Endothelial cell of umbilical vein (primary cell): ENCODE measurements around the gene RAI1. TPM values are rescaled to one million over a fixed set of nuclear protein-coding genes. Genes with fewer than 3 reads are reported as not detected.

Experiments
- BruUV-seq: library from RNA; stranded (reverse); fragments of 400-500 nt; replicated peaks from 2 replicates; lab custom pipeline; 2021; lab: Mats Ljungman, UMichigan
- CTCF ChIA-PET: fragments of 300-600, 350-600 bp; sonication (Branson Sonifier 250); formaldehyde crosslinking; loops from one replicate; lab custom pipeline; 2021; ENCODE audit warnings: antibody characterized with exemption, inconsistent platforms; lab: Charles Lee
- POLR2A ChIA-PET: fragments of 300-600, 350-600 bp; sonication (Branson Sonifier 250); formaldehyde crosslinking; loops from one replicate; lab custom pipeline; 2021; ENCODE audit warnings: antibody characterized with exemption, inconsistent platforms; lab: Charles Lee
- DNase-seq: peaks from one replicate; pipeline ENCODE4 v3.0.0-alpha.2; 2011; ENCODE audit warnings: low read depth, low spot score
- FAIRE-seq: peaks from 2 replicates; lab custom pipeline; 2011; peaks lifted over from hg19 to GRCh38; lab: Jason Lieb, UNC
- H2AFZ ChIP-seq: 2 replicates; pipeline ENCODE4 v1.6.0; 2012; ENCODE audit warnings: low read depth, low read length, control low read depth, inconsistent platforms
- H3K27ac ChIP-seq: 2 replicates; pipeline ENCODE4 v1.5.1; 2011; ENCODE audit warnings: low read depth, mild to moderate bottlenecking, control low read depth, low read length, moderate library complexity; ENCODE audit not compliant: insufficient read depth
- H3K27me3 ChIP-seq, 2 experiments: 2 replicates each; pipeline versions ENCODE4 v1.6.0 to v1.6.1; 2011; ENCODE audit warnings: low read length in 2 of 2, mixed read lengths in 1 of 2; ENCODE audit not compliant: control insufficient read depth in 2 of 2, insufficient read depth in 2 of 2
- H3K36me3 ChIP-seq, 2 experiments: 2 replicates in 1 of 2; 3 replicates in 1 of 2; pipeline ENCODE4 v1.5.1; 2011; ENCODE audit warnings: low read length in 2 of 2, mild to moderate bottlenecking in 1 of 2, moderate library complexity in 1 of 2; ENCODE audit not compliant: control insufficient read depth in 2 of 2, insufficient read depth in 2 of 2; ENCODE audit errors: extremely low read depth in 1 of 2
- H3K4me1 ChIP-seq: 3 replicates; pipeline ENCODE4 v1.5.1; 2011; ENCODE audit warnings: mild to moderate bottlenecking, low read length; ENCODE audit not compliant: control insufficient read depth, insufficient read depth; ENCODE audit errors: extremely low read depth
- H3K4me2 ChIP-seq: 2 replicates; pipeline ENCODE4 v1.6.1; 2011; ENCODE audit warnings: low read length, control low read depth, mixed read lengths; ENCODE audit not compliant: insufficient read depth
- H3K4me3 ChIP-seq, 3 experiments: fragments of 200-600 bp in 1 of 3; sonication (generic), shearing (Covaris generic) in 1 of 3; replicated peaks in 1 of 3; 2 replicates each; pipeline ENCODE4 v1.5.1; 2011 to 2016; ENCODE audit warnings: control low read depth in 3 of 3, low read length in 3 of 3, mild to moderate bottlenecking in 2 of 3, inconsistent platforms in 1 of 3, low read depth in 1 of 3, moderate library complexity in 1 of 3; ENCODE audit not compliant: insufficient read depth in 1 of 3
- H3K79me2 ChIP-seq: 2 replicates; pipeline ENCODE4 v1.6.0; 2012; ENCODE audit warnings: low read length, inconsistent platforms; ENCODE audit not compliant: control insufficient read depth, insufficient read depth
- H3K9ac ChIP-seq: replicated peaks from 2 replicates; pipeline ENCODE3; 2011; ENCODE audit warnings: low read length, control low read depth; ENCODE audit not compliant: insufficient read depth; ENCODE audit errors: extremely low read depth
- H3K9me1 ChIP-seq: replicated peaks from 3 replicates; pipeline ENCODE4 v1.6.0; 2011; ENCODE audit warnings: mild to moderate bottlenecking, low read length; ENCODE audit not compliant: control insufficient read depth, insufficient read depth; ENCODE audit errors: extremely low read depth
- H3K9me3 ChIP-seq: replicated peaks from 2 replicates; pipeline ENCODE4 v1.5.1; 2012; ENCODE audit warnings: low read length, inconsistent platforms; ENCODE audit not compliant: control insufficient read depth, insufficient read depth
- H4K20me1 ChIP-seq: replicated peaks from 2 replicates; pipeline ENCODE3; 2011; ENCODE audit warnings: mild to moderate bottlenecking, low read length; ENCODE audit not compliant: control insufficient read depth, insufficient read depth; ENCODE audit errors: extremely low read depth
- EZH2 ChIP-seq: IDR thresholded peaks from 2 replicates; pipeline ENCODE4 v1.6.1; 2012; ENCODE audit warnings: borderline replicate concordance, low read depth, mild to moderate bottlenecking, moderate library complexity, low read length, inconsistent platforms; ENCODE audit not compliant: severe bottlenecking
- FOS ChIP-seq: IDR thresholded peaks from 2 replicates; pipeline ENCODE4 v1.6.1; 2011; ENCODE audit warnings: mild to moderate bottlenecking, low read length, moderate library complexity, borderline replicate concordance; ENCODE audit not compliant: insufficient read depth
- GATA2 ChIP-seq: IDR thresholded peaks from 2 replicates; pipeline ENCODE4 v1.7.0; 2011; ENCODE audit warnings: low read depth, mild to moderate bottlenecking, moderate library complexity, mixed read lengths, low read length; ENCODE audit not compliant: insufficient read length, insufficient read depth
- JUN ChIP-seq: IDR thresholded peaks from 2 replicates; pipeline ENCODE4 v1.6.1; 2011; ENCODE audit warnings: borderline replicate concordance, low read depth; ENCODE audit not compliant: insufficient read length, insufficient read depth
- MAX ChIP-seq: IDR thresholded peaks from 2 replicates; pipeline ENCODE4 v1.6.1; 2011; ENCODE audit not compliant: insufficient read depth, insufficient read length
- MYC ChIP-seq: IDR thresholded peaks from one replicate; pipeline ENCODE4 v1.6.1; 2011; ENCODE audit warnings: mild to moderate bottlenecking, low read depth, low read length
- POLR2A ChIP-seq: IDR thresholded peaks from 2 replicates; pipeline ENCODE4 v1.6.1; 2012; ENCODE audit warnings: low read depth, mild to moderate bottlenecking, control low read depth, low read length
- POLR2AphosphoS5 ChIP-seq: IDR thresholded peaks from 2 replicates; pipeline ENCODE4 v1.6.1; 2012; ENCODE audit warnings: low read depth, mild to moderate bottlenecking, control low read depth, low read length, moderate library complexity; ENCODE audit not compliant: insufficient read depth
- dilution Hi-C: fragments of 300-500 bp; cut with MboI; formaldehyde crosslinking; loops from one replicate; pipeline ENCODE4 v1.15.0; 2019; ENCODE audit warnings: low sequenced_read_pairs; ENCODE audit not compliant: extremely low pct_ligation_motif_present
- intact Hi-C: fragments of 100-400 bp; cut with micrococcal nuclease; formaldehyde crosslinking; loops from one replicate; pipeline ENCODE4 v1.10.0; 2022
- polyA plus RNA-seq, 4 experiments: library from polyadenylated mRNA; depleted of rRNA in 3 of 4; stranded (reverse) in 3 of 4; unstranded in 1 of 4; fragments of >200 nt; gene quantifications; 2 replicates each; pipeline versions ENCODE4 v1.2.1 to v1.2.3, GENCODE V29; 2011 to 2012; ENCODE audit warnings: missing spikeins in 1 of 4
- total RNA-seq: library from RNA; stranded (reverse); gene quantifications from 2 replicates; pipeline ENCODE4 v1.2.3, GENCODE V29; 2021
- TF ChIP-seq, protein P1 (sequence below), 2 donors: IDR thresholded peaks; 1 replicate in 1 of 2; 2 replicates in 1 of 2; pipeline ENCODE4 v1.5.1; 2011; ENCODE audit warnings: low read length in 2 of 2, mild to moderate bottlenecking in 2 of 2, moderate library complexity in 2 of 2, control low read depth in 1 of 2, inconsistent platforms in 1 of 2, low read depth in 1 of 2; ENCODE audit not compliant: insufficient read depth in 1 of 2; ENCODE audit errors: extremely low read depth in 1 of 2

RAI1 gene
- total and polyA plus RNA-seq, 2 donors (not counting 3 experiments of a cell fraction or from before 2014, with no cell fraction given) = 7.8 to 43.3 TPM

- no peak for TF ChIP-seq GATA2
- TF ChIP-seq EZH2 = no peak
- TF ChIP-seq JUN = no peak
- no peak for TF ChIP-seq FOS
- no peak for TF ChIP-seq POLR2AphosphoS5
- TF ChIP-seq POLR2A = no peak
- TF ChIP-seq MYC = no peak
- TF ChIP-seq, protein P1, sequence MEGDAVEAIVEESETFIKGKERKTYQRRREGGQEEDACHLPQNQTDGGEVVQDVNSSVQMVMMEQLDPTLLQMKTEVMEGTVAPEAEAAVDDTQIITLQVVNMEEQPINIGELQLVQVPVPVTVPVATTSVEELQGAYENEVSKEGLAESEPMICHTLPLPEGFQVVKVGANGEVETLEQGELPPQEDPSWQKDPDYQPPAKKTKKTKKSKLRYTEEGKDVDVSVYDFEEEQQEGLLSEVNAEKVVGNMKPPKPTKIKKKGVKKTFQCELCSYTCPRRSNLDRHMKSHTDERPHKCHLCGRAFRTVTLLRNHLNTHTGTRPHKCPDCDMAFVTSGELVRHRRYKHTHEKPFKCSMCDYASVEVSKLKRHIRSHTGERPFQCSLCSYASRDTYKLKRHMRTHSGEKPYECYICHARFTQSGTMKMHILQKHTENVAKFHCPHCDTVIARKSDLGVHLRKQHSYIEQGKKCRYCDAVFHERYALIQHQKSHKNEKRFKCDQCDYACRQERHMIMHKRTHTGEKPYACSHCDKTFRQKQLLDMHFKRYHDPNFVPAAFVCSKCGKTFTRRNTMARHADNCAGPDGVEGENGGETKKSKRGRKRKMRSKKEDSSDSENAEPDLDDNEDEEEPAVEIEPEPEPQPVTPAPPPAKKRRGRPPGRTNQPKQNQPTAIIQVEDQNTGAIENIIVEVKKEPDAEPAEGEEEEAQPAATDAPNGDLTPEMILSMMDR (IDR thresholded peaks at IDR 0.05; ENCODE audit: extremely low read depth in 1 of 2, insufficient read depth in 1 of 2, low read depth in 1 of 2, low read length in 2 of 2) = no peak
- TF ChIP-seq MAX = no peak
- Histone ChIP-seq H3K4me1 (peaks cover 27% of the 10 kb centered on the region), H4K20me1 (no peaks in the 10 kb centered on the region), H3K4me2 (no peak overlapping the region), H3K27me3 (no peaks in the 10 kb centered on the region), H3K9ac (no peak overlapping the region), H3K79me2 (peaks cover 26% of the 10 kb centered on the region), H2AFZ (no peak overlapping the region), H3K4me3 (no peak overlapping the region), H3K9me1 (no peaks in the 10 kb centered on the region), H3K9me3 (no peaks in the 10 kb centered on the region), H3K27ac (no peak overlapping the region), H3K36me3 (no peaks in the 10 kb centered on the region)
- CTCF ChIA-PET = interaction anchor here (1.0 to 2.7 kb wide), 10 partner anchors 10 to 355 kb away, joined by 3 to 17 read pairs (median 6); no protein-coding TSS in a partner anchor
- DNase-seq (no peak), FAIRE-seq (no peak)
- dilution Hi-C loops (no loop called here), intact Hi-C loops (no loop called here)
- BruUV-seq = no TSS peak
- POLR2A ChIA-PET = no interaction called here
Measured at GRCh38 chr17:17679243-17679642, 2.0 kb upstream of the RAI1 start.
